ENCODE data around the gene PI16. TPM values are rescaled to one million over a fixed set of nuclear protein-coding genes. Genes with fewer than 3 reads are reported as not detected.
A peak's percentile ranks its signal among the peaks of the same experiment; 100 is the strongest.

Gene PI16
- total and polyA plus RNA-seq, 8 donors: 0.23 to 7.3 (median 1.7) TPM

DNA sequence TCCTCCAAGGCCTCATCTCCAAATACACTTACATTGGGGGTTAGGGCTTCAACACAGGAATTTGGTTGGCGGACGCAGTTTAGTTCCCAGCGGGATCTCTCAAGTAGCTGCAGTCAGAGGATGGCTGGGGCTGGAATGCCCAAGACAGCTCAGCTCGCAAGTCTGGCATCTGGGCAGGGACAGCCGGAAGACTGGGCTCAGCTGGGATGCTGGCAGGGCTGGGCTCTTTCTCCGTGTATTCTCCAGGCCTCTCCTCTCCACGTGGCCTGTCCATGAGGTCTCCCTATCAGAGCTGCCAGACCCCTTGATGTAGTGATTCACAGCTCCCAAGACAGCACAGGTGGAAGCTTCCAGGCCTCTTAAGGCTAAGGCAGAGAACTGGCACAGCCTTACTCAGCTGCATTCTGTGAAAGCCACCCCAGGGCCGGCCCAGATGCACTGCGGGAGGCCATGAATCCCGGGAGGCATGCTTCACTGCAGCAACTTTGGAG, 55.9 kb downstream of the PI16 start:
- ATAC-seq: no peak
- TF ChIP-seq, protein P1, sequence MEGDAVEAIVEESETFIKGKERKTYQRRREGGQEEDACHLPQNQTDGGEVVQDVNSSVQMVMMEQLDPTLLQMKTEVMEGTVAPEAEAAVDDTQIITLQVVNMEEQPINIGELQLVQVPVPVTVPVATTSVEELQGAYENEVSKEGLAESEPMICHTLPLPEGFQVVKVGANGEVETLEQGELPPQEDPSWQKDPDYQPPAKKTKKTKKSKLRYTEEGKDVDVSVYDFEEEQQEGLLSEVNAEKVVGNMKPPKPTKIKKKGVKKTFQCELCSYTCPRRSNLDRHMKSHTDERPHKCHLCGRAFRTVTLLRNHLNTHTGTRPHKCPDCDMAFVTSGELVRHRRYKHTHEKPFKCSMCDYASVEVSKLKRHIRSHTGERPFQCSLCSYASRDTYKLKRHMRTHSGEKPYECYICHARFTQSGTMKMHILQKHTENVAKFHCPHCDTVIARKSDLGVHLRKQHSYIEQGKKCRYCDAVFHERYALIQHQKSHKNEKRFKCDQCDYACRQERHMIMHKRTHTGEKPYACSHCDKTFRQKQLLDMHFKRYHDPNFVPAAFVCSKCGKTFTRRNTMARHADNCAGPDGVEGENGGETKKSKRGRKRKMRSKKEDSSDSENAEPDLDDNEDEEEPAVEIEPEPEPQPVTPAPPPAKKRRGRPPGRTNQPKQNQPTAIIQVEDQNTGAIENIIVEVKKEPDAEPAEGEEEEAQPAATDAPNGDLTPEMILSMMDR (IDR thresholded peaks at IDR 0.05): no peak
- H3K27ac ChIP-seq: no peak overlapping the region
- no peaks in the 10 kb centered on the region for H3K9me3 ChIP-seq
- intact Hi-C loops (cut with DNase I): loop anchor here in 1 of 3 donors (10.0 kb wide), 2 partner anchors 126 to 246 kb away; partner anchors contain the start of gene C6orf89
- no peak overlapping the region for H3K4me3 ChIP-seq
- H3K36me3 ChIP-seq: no peaks in the 10 kb centered on the region
- H3K4me1 ChIP-seq: no peaks in the 10 kb centered on the region
- no peak for DNase-seq
- no peaks in the 10 kb centered on the region for H3K27me3 ChIP-seq
- FAIRE-seq: no peak
- WGBS, 2 donors: 90 to 92% methylated on average over 10 of the region's 10 CpGs

DNA sequence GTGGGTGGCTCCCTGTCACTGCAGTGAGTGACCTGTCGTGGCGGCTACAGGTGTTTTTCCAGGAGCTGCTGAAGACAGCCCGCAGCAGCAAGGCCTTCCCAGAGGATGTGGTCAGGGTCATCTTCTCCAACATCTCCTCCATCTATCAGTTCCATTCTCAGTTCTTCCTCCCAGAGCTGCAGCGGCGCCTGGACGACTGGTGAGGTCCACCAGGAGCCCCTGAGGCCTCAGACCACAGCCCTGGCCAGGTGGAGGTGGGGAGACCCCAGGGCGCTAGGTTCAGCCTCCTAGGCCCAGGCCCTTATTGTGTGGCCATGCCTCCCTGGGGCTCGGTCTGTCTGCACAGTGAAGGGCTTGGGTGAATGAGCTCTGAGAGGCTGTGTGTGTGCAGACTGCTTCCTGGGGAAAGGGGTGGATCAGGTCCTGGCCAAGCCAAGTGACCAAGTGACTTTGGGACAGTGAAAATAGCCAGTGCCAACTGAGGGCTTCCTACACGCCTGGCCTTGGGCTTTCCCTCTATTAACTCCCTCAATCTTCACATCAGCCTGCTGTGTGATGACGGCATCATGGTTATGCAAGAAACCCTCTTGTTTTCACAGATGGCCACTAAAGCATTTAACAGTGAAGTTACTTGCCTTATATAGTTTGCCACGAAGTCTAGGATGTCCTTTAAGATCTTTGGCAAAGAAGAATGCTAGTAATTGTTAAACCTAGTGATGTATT, 57.3 kb downstream of the PI16 start:
- Histone ChIP-seq H3K4me1 (no peaks in the 10 kb centered on the region), H3K4me3 (no peak overlapping the region), H3K27me3 (no peaks in the 10 kb centered on the region), H3K36me3 (no peaks in the 10 kb centered on the region), H3K27ac (no peak overlapping the region), H3K9me3 (no peaks in the 10 kb centered on the region)
- TF ChIP-seq, protein P1 (IDR thresholded peaks at IDR 0.05): no peak
- peak in 2 of 4 donors; percentile 6 to 40 for ATAC-seq
- intact Hi-C loops (cut with DNase I): loop anchor here in 1 of 3 donors (10.0 kb wide), 2 partner anchors 127 to 247 kb away; partner anchors contain the start of gene C6orf89
- no peak for FAIRE-seq
- 73 to 78% methylated on average over 11 of the region's 11 CpGs for WGBS, 2 donors
- no peak for DNase-seq

DNA sequence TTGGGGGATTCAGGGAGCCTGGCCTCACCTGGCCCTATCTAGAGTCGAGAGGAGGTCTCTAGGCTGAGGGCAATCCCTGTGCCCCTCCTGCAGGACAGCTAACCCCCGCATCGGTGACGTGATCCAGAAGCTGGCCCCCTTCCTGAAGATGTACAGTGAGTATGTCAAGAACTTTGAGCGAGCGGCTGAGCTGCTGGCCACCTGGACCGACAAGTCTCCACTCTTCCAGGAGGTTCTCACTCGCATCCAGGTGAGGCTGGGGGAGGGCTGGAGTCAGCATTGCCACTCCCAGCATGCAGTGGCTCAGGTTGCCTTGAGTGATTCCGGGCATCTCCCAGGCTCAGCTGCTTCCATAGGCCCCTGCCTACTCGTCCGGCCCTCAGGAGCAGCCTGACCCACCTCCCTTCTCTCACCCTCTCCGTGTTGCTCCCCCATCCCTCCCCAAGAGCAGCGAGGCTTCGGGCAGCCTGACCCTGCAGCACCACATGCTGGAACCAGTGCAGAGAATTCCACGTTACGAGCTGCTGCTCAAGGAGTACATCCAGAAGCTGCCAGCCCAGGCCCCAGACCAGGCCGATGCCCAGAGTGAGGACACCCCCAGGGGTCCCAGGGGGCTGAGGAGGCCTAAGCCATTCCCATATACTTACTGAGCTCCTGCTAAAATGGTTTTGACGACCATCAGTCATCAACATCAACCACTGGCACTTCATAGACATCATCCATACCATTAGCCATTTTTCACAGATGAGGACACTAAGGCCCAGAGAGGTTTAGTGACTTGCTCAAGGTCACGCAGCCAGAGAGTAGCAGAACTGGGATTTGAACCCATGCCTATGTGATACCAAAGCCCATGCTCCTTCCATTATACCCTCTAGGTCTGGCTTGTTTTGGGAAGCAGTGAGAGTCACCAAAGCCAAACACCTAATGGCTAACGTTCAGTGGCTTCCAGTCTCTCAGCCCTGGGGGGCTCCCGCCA, 59.3 kb downstream of the PI16 start:
- no peak overlapping the region for H3K4me3 ChIP-seq
- no peak for FAIRE-seq
- no peak overlapping the region for H3K27ac ChIP-seq
- DNase-seq: no peak
- peaks cover 2 to 7% (median 4%) of the 10 kb centered on the region in 3 donors for H3K4me1 ChIP-seq
- H3K9me3 ChIP-seq: no peaks in the 10 kb centered on the region
- no peak for ATAC-seq
- H3K27me3 ChIP-seq: no peaks in the 10 kb centered on the region
- 86 to 90% methylated on average over 21 of the region's 21 CpGs for WGBS, 2 donors
- TF ChIP-seq, protein P1 (IDR thresholded peaks at IDR 0.05): no peak
- H3K36me3 ChIP-seq: no peaks in the 10 kb centered on the region
- intact Hi-C loops (cut with DNase I): loop anchor here in 1 of 3 donors (10.0 kb wide), 2 partner anchors 129 to 249 kb away; partner anchors contain the start of gene C6orf89

Other genes with a start within 250 kb of the PI16 start
- gene CPNE5, start 115.3 kb upstream of the PI16 start, total RNA-seq: 1 to 10 TPM in 1 of 6 donors, under 1 TPM in 5; 0.19 to 1.5 (median 0.34) TPM
- 1 to 10 TPM in 1 of 2 donors, under 1 TPM in 1; 0.80 to 1.2 TPM for gene CPNE5, start 115.3 kb upstream of the PI16 start, polyA plus RNA-seq
- 10 to 100 TPM in 3 of 6 donors, 1 to 10 TPM in 3; 5.1 to 13.1 (median 8.5) TPM for gene PPIL1, start 79.9 kb upstream of the PI16 start, total RNA-seq
- 1 to 10 TPM; 7.7 to 9.7 TPM for gene PPIL1, start 79.9 kb upstream of the PI16 start, polyA plus RNA-seq
- gene C6orf89, start 68.8 kb upstream of the PI16 start, total RNA-seq: 10 to 100 TPM; 26.0 to 39.2 (median 31.9) TPM
- gene C6orf89, start 68.8 kb upstream of the PI16 start, polyA plus RNA-seq: 10 to 100 TPM; 11.6 to 15.9 TPM
- 100 to 1,000 TPM in 2 of 6 donors, 10 to 100 TPM in 4; 83.6 to 102 (median 87.2) TPM for gene MTCH1, start 31.5 kb downstream of the PI16 start, total RNA-seq
- gene MTCH1, start 31.5 kb downstream of the PI16 start, polyA plus RNA-seq: 100 to 1,000 TPM in 1 of 2 donors, 10 to 100 TPM in 1; 66.8 to 146 TPM
- gene FGD2, start 50.9 kb downstream of the PI16 start, total RNA-seq: 10 to 100 TPM in 1 of 6 donors, 1 to 10 TPM in 4, under 1 TPM in 1; 0.98 to 13.2 (median 3.3) TPM
- 1 to 10 TPM; 1.7 to 3.2 TPM for gene FGD2, start 50.9 kb downstream of the PI16 start, polyA plus RNA-seq
- 10 to 100 TPM in 4 of 6 donors, 1 to 10 TPM in 2; 7.5 to 25.3 (median 14.1) TPM for gene PIM1, start 215.4 kb downstream of the PI16 start, total RNA-seq
- gene PIM1, start 215.4 kb downstream of the PI16 start, polyA plus RNA-seq: 10 to 100 TPM; 11.3 to 15.1 TPM